Brain microvascular endothelial cell (primary cell): ENCODE data around the gene PEX26.

ENCODE experiments used
- DNase-seq: peaks from one replicate; pipeline ENCODE4 v3.0.0-alpha.2; 2020
- H3K27ac ChIP-seq: fragments of 250-450 bp; sonication (Bioruptor Pico); 2 replicates; pipeline ENCODE4 v1.5.1; 2020; ENCODE audit warnings: mild to moderate bottlenecking, moderate library complexity
- H3K27me3 ChIP-seq: fragments of 250-450 bp; sonication (Bioruptor Pico); replicated peaks from 2 replicates; pipeline ENCODE4 v1.5.1; 2020; ENCODE audit warnings: mild to moderate bottlenecking
- H3K36me3 ChIP-seq: fragments of 250-450 bp; sonication (Bioruptor Pico); replicated peaks from 2 replicates; pipeline ENCODE4 v1.5.1; 2020; ENCODE audit warnings: mild to moderate bottlenecking
- H3K4me3 ChIP-seq: 2 replicates; pipeline ENCODE4 v1.5.1; 2011; ENCODE audit warnings: low read depth, mild to moderate bottlenecking, control low read depth, low read length, moderate library complexity
- CTCF ChIP-seq: IDR thresholded peaks from 2 replicates; pipeline ENCODE4 v1.5.1; 2011; ENCODE audit warnings: low read depth, mild to moderate bottlenecking, moderate library complexity, low read length, control low read depth, inconsistent platforms; ENCODE audit errors: missing control alignments
- in situ Hi-C: cut with HindIII; loops from 2 replicates; pipeline ENCODE4 v1.10.0; 2017; ENCODE audit warnings: low sequenced_read_pairs, low pct_ligation_motif_present

Gene PEX26

GRCh38 chr22:18146389-18146753 lies 68.6 kb downstream of the PEX26 start:
- no peak overlapping the region for H3K27ac ChIP-seq
- no peaks in the 10 kb centered on the region for H3K36me3 ChIP-seq
- in situ Hi-C loops: no loop called here
- H3K4me3 ChIP-seq: no peak overlapping the region
- no peak for TF ChIP-seq CTCF
- no peak for DNase-seq
- no peaks in the 10 kb centered on the region for H3K27me3 ChIP-seq

- no peaks in the 10 kb centered on the region for H3K36me3 ChIP-seq
- H3K27me3 ChIP-seq: no peaks in the 10 kb centered on the region
- no peak overlapping the region for H3K4me3 ChIP-seq
- no peak for DNase-seq
- in situ Hi-C loops: no loop called here
- no peak overlapping the region for H3K27ac ChIP-seq
- TF ChIP-seq CTCF: no peak
Observed at GRCh38 chr22:18147791-18148190, 70.0 kb downstream of the PEX26 start.

GRCh38 chr22:18148293-18148965 lies 70.6 kb downstream of the PEX26 start:
- no peaks in the 10 kb centered on the region for H3K36me3 ChIP-seq
- DNase-seq: no peak
- no peak overlapping the region for H3K4me3 ChIP-seq
- H3K27ac ChIP-seq: no peak overlapping the region
- H3K27me3 ChIP-seq: no peaks in the 10 kb centered on the region
- TF ChIP-seq CTCF: no peak
- in situ Hi-C loops: no loop called here

GRCh38 chr22:18152519-18152918 lies 74.7 kb downstream of the PEX26 start:
- in situ Hi-C loops: no loop called here
- Histone ChIP-seq H3K4me3 (no peak overlapping the region), H3K36me3 (no peaks in the 10 kb centered on the region), H3K27ac (no peak overlapping the region), H3K27me3 (no peaks in the 10 kb centered on the region)
- no peak for DNase-seq
- TF ChIP-seq CTCF: no peak

- DNase-seq: no peak
- Histone ChIP-seq H3K27me3 (no peaks in the 10 kb centered on the region), H3K4me3 (no peak overlapping the region), H3K27ac (no peak overlapping the region), H3K36me3 (no peaks in the 10 kb centered on the region)
- TF ChIP-seq CTCF: no peak
- in situ Hi-C loops: no loop called here
Observed at GRCh38 chr22:18154821-18155390, 77.1 kb downstream of the PEX26 start.
